ENCODE data around the gene KCNMA1. TPM values are rescaled to one million over a fixed set of nuclear protein-coding genes. Genes with fewer than 3 reads are reported as not detected.

KCNMA1 gene
- total and polyA plus RNA-seq, 9 of the 15 experiments (the other 6 are each of a cell fraction or from before 2014, with no cell fraction given), result 0.01 to 0.95 (median 0.15) TPM; not detected in 4

DNA sequence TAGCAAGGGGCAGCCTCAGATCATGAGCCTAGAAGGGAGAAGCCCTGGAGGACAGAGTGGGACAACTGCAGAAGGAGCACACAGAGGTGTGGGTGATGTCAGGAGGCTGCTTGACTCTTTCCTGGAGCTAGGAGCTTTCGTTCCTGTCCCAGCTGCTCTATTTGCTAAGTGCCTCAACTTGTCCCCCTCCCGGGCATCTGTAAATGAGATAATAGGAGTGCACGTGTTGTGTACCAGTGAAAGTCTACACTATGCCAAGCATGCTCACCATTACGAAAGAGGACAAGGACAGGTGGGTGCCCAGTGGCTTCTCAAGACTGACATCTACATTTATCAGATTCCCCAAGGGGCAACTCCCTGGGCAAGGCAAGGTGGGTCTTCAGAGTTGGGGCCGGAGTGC lies 162.7 kb downstream of the KCNMA1 start:
- ATAC-seq (no peak), FAIRE-seq (no peak), DNase-seq (ENCODE audit: extremely low read depth in 1 of 4, low spot score in 3 of 4) (no peak)
- Histone ChIP-seq H3K9me1 (ENCODE audit: control insufficient read depth, insufficient read depth, low read length) (no peaks in the 10 kb centered on the region), H3K27ac (ENCODE audit: extremely low read depth, low read depth, low read length) (no peak overlapping the region), H3K9me3 (replicated peaks; ENCODE audit: control insufficient read depth, insufficient read depth, low read depth, low read length) (no peaks in the 10 kb centered on the region; the same call in 1 of the 2 replicates), H3K4me3 (no peak overlapping the region), H3K4me1 (replicated peaks in 1 of 2; ENCODE audit: control insufficient read depth in 2 of 2, insufficient read depth in 2 of 2, low read length in 2 of 2) (no peaks in the 10 kb centered on the region), H3K79me2 (ENCODE audit: control insufficient read depth, insufficient read depth, low read length) (no peaks in the 10 kb centered on the region), H2AFZ (ENCODE audit: low read depth, low read length) (no peak overlapping the region), H3K4me2 (ENCODE audit: insufficient read depth, low read length) (no peak overlapping the region), H3K36me3 (ENCODE audit: control insufficient read depth, insufficient read depth, low read length) (no peaks in the 10 kb centered on the region), H3K9ac (ENCODE audit: insufficient read depth in 1 of 2, low read depth in 2 of 2, low read length in 2 of 2) (no peak overlapping the region), H4K20me1 (replicated peaks; ENCODE audit: control insufficient read depth, insufficient read depth, low read length) (0 out of 2 replicates have a peak, but pooled peaks cover 4% of the 10 kb centered on the region), H3K27me3 (ENCODE audit: control insufficient read depth in 2 of 2, insufficient read depth in 2 of 2, low read length in 2 of 2) (peaks cover 4 to 16% of the 10 kb centered on the region in 2 experiments; a peak in 4 of 5 replicates)
- WGBS (ENCODE audit: insufficient coverage, low coverage, missing lambda C conversion rate), result 3% methylated on average over 5 of the region's 5 CpGs
- CTCF ChIA-PET (ENCODE audit: low intra/inter-chr PET ratio), result no interaction called here
- BruUV-seq (replicated peaks), result no TSS peak
- TF ChIP-seq GMEB1 (CRISPR knock-in tag; IDR thresholded peaks at IDR 0.05) (no peak), ZNF75A (CRISPR knock-in tag; IDR thresholded peaks at IDR 0.05) (no peak), ZNF197 (CRISPR knock-in tag; IDR thresholded peaks at IDR 0.05; ENCODE audit: low read depth) (no peak), ZNF785 (CRISPR knock-in tag; IDR thresholded peaks at IDR 0.05) (no peak), TARDBP (IDR thresholded peaks at IDR 0.05) (no peak), ZNF699 (CRISPR knock-in tag; IDR thresholded peaks at IDR 0.05; ENCODE audit: insufficient replicate concordance) (no peak), ZKSCAN1 (IDR thresholded peaks at IDR 0.05; ENCODE audit: low read depth, low read length) (no peak)
- TF ChIP-seq, protein P1, sequence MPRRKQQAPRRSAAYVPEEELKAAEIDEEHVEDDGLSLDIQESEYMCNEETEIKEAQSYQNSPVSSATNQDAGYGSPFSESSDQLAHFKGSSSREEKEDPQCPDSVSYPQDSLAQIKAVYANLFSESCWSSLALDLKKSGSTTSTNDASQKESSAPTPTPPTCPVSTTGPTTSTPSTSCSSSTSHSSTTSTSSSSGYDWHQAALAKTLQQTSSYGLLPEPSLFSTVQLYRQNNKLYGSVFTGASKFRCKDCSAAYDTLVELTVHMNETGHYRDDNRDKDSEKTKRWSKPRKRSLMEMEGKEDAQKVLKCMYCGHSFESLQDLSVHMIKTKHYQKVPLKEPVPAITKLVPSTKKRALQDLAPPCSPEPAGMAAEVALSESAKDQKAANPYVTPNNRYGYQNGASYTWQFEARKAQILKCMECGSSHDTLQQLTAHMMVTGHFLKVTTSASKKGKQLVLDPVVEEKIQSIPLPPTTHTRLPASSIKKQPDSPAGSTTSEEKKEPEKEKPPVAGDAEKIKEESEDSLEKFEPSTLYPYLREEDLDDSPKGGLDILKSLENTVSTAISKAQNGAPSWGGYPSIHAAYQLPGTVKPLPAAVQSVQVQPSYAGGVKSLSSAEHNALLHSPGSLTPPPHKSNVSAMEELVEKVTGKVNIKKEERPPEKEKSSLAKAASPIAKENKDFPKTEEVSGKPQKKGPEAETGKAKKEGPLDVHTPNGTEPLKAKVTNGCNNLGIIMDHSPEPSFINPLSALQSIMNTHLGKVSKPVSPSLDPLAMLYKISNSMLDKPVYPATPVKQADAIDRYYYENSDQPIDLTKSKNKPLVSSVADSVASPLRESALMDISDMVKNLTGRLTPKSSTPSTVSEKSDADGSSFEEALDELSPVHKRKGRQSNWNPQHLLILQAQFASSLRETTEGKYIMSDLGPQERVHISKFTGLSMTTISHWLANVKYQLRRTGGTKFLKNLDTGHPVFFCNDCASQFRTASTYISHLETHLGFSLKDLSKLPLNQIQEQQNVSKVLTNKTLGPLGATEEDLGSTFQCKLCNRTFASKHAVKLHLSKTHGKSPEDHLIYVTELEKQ (CRISPR knock-in tag; IDR thresholded peaks at IDR 0.05), result no peak
- TF ChIP-seq, protein P2, sequence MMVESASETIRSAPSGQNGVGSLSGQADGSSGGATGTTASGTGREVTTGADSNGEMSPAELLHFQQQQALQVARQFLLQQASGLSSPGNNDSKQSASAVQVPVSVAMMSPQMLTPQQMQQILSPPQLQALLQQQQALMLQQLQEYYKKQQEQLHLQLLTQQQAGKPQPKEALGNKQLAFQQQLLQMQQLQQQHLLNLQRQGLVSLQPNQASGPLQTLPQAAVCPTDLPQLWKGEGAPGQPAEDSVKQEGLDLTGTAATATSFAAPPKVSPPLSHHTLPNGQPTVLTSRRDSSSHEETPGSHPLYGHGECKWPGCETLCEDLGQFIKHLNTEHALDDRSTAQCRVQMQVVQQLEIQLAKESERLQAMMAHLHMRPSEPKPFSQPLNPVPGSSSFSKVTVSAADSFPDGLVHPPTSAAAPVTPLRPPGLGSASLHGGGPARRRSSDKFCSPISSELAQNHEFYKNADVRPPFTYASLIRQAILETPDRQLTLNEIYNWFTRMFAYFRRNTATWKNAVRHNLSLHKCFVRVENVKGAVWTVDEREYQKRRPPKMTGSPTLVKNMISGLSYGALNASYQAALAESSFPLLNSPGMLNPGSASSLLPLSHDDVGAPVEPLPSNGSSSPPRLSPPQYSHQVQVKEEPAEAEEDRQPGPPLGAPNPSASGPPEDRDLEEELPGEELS (CRISPR knock-in tag; IDR thresholded peaks at IDR 0.05; ENCODE audit: borderline replicate concordance), result no peak
- in situ Hi-C loops (cut with MboI) (no loop called here), intact Hi-C loops (cut with micrococcal nuclease) (no loop called here)
- POLR2A ChIA-PET, result no interaction called here
